MM.1S (cell line): ENCODE measurements around the gene MTNR1A.

ENCODE experiments used
- CTCF ChIP-seq: fragments of 300-600 bp; sonication (generic); IDR thresholded peaks from 2 replicates; pipeline ENCODE4 v1.5.1; 2016; ENCODE audit warnings: antibody characterized with exemption, low read length, mixed read lengths
- EZH2phosphoT487 ChIP-seq: fragments of 300-600 bp; sonication (generic); IDR thresholded peaks from 2 replicates; pipeline ENCODE4 v1.6.1; 2018; ENCODE audit warnings: antibody characterized with exemption, low read length

- TF ChIP-seq CTCF (no peak), EZH2phosphoT487 (no peak)
Measured at GRCh38 chr4:186502231-186502630, 53.1 kb downstream of the MTNR1A start.
